ENCODE data around the gene WDFY2. TPM values are rescaled to one million over a fixed set of nuclear protein-coding genes. Genes with fewer than 3 reads are reported as not detected.

WDFY2 gene
- total and polyA plus RNA-seq, 2 of the 13 experiments (the other 11 are each of a cell fraction or from before 2014, with no cell fraction given) = 22.6 to 27.0 TPM

DNA sequence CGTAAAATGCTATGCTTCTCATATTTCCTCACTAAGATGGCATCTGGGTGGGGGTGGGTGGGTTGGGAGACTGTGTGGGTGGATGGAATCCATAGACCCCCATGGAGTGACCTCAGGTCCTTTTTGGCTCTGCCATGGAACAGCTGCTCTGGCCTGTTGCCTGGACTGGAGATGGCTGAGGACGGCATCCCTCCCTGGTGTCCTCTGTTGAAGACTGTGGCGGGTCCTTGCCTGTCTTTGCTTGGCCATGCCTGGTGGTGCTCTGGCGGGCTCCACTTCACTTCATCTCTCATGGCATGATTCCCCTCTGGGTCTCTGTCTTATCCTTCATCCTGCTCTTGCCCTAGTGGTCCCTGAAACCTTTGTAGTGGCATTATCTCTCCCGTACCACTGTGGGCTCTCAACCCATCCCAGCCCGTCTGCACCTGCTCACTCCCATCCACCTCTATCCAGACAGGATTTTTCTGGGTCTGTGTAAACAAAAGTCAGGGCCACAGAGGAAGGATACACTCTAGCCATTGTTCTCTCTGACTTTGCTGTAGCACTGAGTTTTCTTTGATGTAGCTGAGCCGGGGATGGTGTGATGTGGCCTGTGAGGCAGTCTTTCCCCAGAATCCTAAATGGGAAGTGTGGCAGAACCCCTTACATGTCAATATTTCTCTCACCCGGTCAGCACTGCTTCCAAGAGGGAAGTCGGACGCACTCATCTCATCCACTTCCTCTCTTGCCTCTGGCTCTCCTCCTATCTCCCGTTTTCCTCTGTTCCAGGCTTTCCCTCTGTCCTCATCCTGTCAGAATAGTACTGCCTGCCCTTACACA is 36.1 kb downstream of the WDFY2 start (continued):
- TF ChIP-seq KAT8 (CRISPR knock-in tag; IDR thresholded peaks at IDR 0.05) (peak; percentile 71), ZNF501 (CRISPR knock-in tag; IDR thresholded peaks at IDR 0.05) (no peak), ZNF747 (CRISPR knock-in tag; IDR thresholded peaks at IDR 0.05; ENCODE audit: borderline replicate concordance) (no peak), ZNF496 (CRISPR knock-in tag; IDR thresholded peaks at IDR 0.05; ENCODE audit: insufficient replicate concordance) (no peak), PHF5A (CRISPR knock-in tag; IDR thresholded peaks at IDR 0.05; ENCODE audit: low read depth, unreplicated experiment) (no peak), ZNF607 (CRISPR knock-in tag; IDR thresholded peaks at IDR 0.05; ENCODE audit: borderline replicate concordance) (no peak), KLF9 (CRISPR knock-in tag; IDR thresholded peaks at IDR 0.05; ENCODE audit: low read depth) (no peak), AKAP8 (CRISPR knock-in tag; IDR thresholded peaks at IDR 0.05) (no peak), NR2F1 (CRISPR knock-in tag; IDR thresholded peaks at IDR 0.05) (peak in 1 of 2 experiments; percentile 36; a peak in 1 of 4 replicates), BCLAF1 (IDR thresholded peaks at IDR 0.05) (no peak), THAP11 (CRISPR knock-in tag; IDR thresholded peaks at IDR 0.05) (peak; percentile 64), ZSCAN20 (CRISPR knock-in tag; IDR thresholded peaks at IDR 0.05; ENCODE audit: borderline replicate concordance) (no peak), ZBTB34 (CRISPR knock-in tag; IDR thresholded peaks at IDR 0.05) (0 out of 2 replicates have a peak, but pooled peaks have one; percentile 40), ZNF460 (CRISPR knock-in tag; IDR thresholded peaks at IDR 0.05; ENCODE audit: borderline replicate concordance) (no peak), ZFP37 (CRISPR knock-in tag; IDR thresholded peaks at IDR 0.05; ENCODE audit: borderline replicate concordance) (no peak), ZFYVE20 (CRISPR knock-in tag; IDR thresholded peaks at IDR 0.05; ENCODE audit: borderline replicate concordance, low read depth) (no peak), TEAD2 (CRISPR knock-in tag; IDR thresholded peaks at IDR 0.05) (no peak), EZH2 (conservative IDR thresholded peaks at IDR 0.05; ENCODE audit: low read depth, low read length) (no peak), ASH2L (IDR thresholded peaks at IDR 0.05; ENCODE audit: insufficient read length, low read depth, low read length) (peak; percentile 20)
- TF ChIP-seq, protein P1, sequence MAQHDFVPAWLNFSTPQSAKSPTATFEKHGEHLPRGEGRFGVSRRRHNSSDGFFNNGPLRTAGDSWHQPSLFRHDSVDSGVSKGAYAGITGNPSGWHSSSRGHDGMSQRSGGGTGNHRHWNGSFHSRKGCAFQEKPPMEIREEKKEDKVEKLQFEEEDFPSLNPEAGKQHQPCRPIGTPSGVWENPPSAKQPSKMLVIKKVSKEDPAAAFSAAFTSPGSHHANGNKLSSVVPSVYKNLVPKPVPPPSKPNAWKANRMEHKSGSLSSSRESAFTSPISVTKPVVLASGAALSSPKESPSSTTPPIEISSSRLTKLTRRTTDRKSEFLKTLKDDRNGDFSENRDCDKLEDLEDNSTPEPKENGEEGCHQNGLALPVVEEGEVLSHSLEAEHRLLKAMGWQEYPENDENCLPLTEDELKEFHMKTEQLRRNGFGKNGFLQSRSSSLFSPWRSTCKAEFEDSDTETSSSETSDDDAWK (CRISPR knock-in tag; IDR thresholded peaks at IDR 0.05) = no peak

Measured in HepG2 (cell line).